Activated T-helper 1 cell treated with Interleukin-2 at 50 U/mL for 16 hours (primary cell): ENCODE results near the gene GALK2.

Experiments used
- DNase-seq: peaks from one replicate; pipeline ENCODE4 v3.0.0-alpha.2; 2020; ENCODE audit warnings: low read depth

Gene GALK2

GRCh38 chr15:49169880-49170597 lies at the start of gene GALK2:
Gene GALK2, plus strand, starts transcription at chr15:49170247. Its CDS starts 76 bp downstream, at chr15:49170323.
- peak; percentile 69 for DNase-seq

- DNase-seq, result no peak
Measured at GRCh38 chr15:49120832-49121231, 49.2 kb upstream of the GALK2 start.

GRCh38 chr15:49121901-49122300 lies 48.1 kb upstream of the GALK2 start:
- DNase-seq, result no peak

GRCh38 chr15:49122541-49123062 lies 47.4 kb upstream of the GALK2 start:
- DNase-seq, result no peak

- DNase-seq, result no peak
Measured at GRCh38 chr15:49124371-49124770, 45.7 kb upstream of the GALK2 start.

- DNase-seq, result no peak
Measured at GRCh38 chr15:49131403-49131802, 38.6 kb upstream of the GALK2 start.

GRCh38 chr15:49134683-49135341 lies 35.2 kb upstream of the GALK2 start:
- no peak for DNase-seq

- DNase-seq, result no peak
Measured at GRCh38 chr15:49135342-49135857, 34.6 kb upstream of the GALK2 start.

GRCh38 chr15:49135911-49136310 lies 34.1 kb upstream of the GALK2 start:
- DNase-seq, result no peak

- DNase-seq, result no peak
Measured at GRCh38 chr15:49137861-49138260, 32.2 kb upstream of the GALK2 start.

- no peak for DNase-seq
Measured at GRCh38 chr15:49145651-49146609, 24.1 kb upstream of the GALK2 start.

GRCh38 chr15:49148298-49148697 lies 21.7 kb upstream of the GALK2 start:
- no peak for DNase-seq

- DNase-seq, result no peak
Measured at GRCh38 chr15:49148727-49149126, 21.3 kb upstream of the GALK2 start.

GRCh38 chr15:49151831-49152230 lies 18.2 kb upstream of the GALK2 start:
- no peak for DNase-seq

GRCh38 chr15:49152552-49153312 lies 17.3 kb upstream of the GALK2 start:
- no peak for DNase-seq

- no peak for DNase-seq
Measured at GRCh38 chr15:49154359-49154758, 15.7 kb upstream of the GALK2 start.

GRCh38 chr15:49154799-49155109 lies 15.3 kb upstream of the GALK2 start:
- DNase-seq, result no peak

- DNase-seq, result peak; percentile 83
Measured at GRCh38 chr15:49155110-49155833, 14.8 kb upstream of the GALK2 start, which contains the start of gene COPS2. Gene COPS2, minus strand, starts transcription at chr15:49155599. Its CDS starts 21 bp downstream, at chr15:49155578.

- DNase-seq, result no peak
Measured at GRCh38 chr15:49155834-49156627, 14.0 kb upstream of the GALK2 start.

- DNase-seq, result no peak
Measured at GRCh38 chr15:49163678-49164077, 6.4 kb upstream of the GALK2 start.
